PC-3 (cell line): ENCODE measurements around the gene RETREG1.

Experiments used
- EZH2 ChIP-seq: fragments of 300-600 bp; sonication (generic); IDR thresholded peaks from one replicate; pipeline ENCODE4 v1.6.1; 2017; ENCODE audit warnings: antibody characterized with exemption, mild to moderate bottlenecking, low read length; ENCODE audit not compliant: unreplicated experiment
- TF ChIP-seq, protein P1 (sequence below): fragments of 300-600 bp; sonication (generic); conservative IDR thresholded peaks from 2 replicates; pipeline ENCODE4 v1.5.1; 2017; ENCODE audit warnings: antibody characterized with exemption, low read depth, mild to moderate bottlenecking, low read length

DNA sequence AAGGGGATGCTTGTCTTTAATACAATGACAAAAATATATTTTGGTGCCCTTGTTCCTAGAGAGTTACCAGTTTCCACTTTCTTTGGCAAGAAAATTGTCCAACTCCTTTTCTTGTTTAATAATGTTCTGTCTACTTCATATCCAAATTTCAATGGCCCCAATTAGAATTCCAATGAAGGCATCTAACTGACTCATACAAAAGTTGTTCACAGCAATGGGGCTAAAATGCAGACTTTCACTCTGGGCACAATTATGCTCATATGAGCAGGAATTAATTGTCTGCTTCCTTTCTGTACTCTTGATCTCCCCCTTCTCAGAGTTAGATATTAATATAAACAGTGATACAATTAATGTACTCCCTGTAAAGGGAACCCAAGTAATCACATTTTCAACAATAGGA, 109.1 kb downstream of the RETREG1 start:
- TF ChIP-seq, protein P1, sequence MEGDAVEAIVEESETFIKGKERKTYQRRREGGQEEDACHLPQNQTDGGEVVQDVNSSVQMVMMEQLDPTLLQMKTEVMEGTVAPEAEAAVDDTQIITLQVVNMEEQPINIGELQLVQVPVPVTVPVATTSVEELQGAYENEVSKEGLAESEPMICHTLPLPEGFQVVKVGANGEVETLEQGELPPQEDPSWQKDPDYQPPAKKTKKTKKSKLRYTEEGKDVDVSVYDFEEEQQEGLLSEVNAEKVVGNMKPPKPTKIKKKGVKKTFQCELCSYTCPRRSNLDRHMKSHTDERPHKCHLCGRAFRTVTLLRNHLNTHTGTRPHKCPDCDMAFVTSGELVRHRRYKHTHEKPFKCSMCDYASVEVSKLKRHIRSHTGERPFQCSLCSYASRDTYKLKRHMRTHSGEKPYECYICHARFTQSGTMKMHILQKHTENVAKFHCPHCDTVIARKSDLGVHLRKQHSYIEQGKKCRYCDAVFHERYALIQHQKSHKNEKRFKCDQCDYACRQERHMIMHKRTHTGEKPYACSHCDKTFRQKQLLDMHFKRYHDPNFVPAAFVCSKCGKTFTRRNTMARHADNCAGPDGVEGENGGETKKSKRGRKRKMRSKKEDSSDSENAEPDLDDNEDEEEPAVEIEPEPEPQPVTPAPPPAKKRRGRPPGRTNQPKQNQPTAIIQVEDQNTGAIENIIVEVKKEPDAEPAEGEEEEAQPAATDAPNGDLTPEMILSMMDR = no peak
- no peak for TF ChIP-seq EZH2
